GM12873 (cell line): Measurements from ENCODE around the gene ZNF48.
A peak's percentile ranks its signal among the peaks of the same experiment; 100 is the strongest.

Experiments
- TF ChIP-seq, protein P1 (sequence below): IDR thresholded peaks from 2 replicates; pipeline ENCODE4 v1.5.1; 2012; ENCODE audit warnings: low read depth, mild to moderate bottlenecking, moderate library complexity, low read length, control low read depth; ENCODE audit not compliant: insufficient read depth; ENCODE audit errors: missing control alignments

Gene ZNF48

DNA sequence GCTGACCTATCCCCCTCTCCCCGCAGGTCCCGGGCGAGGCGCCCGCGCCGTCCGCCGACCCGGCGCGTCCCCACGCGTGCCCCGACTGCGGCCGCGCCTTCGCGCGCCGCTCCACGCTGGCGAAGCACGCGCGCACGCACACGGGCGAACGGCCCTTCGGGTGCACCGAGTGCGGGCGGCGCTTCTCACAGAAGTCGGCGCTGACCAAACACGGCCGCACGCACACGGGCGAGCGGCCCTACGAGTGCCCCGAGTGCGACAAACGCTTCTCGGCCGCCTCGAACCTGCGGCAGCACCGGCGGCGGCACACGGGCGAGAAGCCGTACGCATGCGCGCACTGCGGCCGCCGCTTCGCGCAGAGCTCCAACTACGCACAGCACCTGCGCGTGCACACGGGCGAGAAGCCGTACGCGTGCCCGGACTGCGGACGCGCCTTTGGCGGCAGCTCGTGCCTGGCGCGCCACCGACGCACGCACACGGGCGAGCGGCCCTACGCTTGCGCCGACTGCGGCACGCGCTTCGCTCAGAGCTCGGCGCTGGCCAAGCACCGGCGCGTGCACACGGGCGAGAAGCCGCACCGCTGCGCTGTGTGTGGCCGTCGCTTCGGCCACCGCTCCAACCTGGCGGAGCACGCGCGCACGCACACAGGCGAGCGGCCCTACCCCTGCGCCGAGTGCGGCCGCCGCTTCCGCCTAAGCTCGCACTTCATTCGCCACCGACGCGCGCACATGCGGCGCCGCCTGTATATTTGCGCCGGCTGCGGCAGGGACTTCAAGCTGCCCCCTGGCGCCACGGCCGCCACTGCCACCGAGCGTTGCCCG, 22.5 kb downstream of the ZNF48 start:
- TF ChIP-seq, protein P1, sequence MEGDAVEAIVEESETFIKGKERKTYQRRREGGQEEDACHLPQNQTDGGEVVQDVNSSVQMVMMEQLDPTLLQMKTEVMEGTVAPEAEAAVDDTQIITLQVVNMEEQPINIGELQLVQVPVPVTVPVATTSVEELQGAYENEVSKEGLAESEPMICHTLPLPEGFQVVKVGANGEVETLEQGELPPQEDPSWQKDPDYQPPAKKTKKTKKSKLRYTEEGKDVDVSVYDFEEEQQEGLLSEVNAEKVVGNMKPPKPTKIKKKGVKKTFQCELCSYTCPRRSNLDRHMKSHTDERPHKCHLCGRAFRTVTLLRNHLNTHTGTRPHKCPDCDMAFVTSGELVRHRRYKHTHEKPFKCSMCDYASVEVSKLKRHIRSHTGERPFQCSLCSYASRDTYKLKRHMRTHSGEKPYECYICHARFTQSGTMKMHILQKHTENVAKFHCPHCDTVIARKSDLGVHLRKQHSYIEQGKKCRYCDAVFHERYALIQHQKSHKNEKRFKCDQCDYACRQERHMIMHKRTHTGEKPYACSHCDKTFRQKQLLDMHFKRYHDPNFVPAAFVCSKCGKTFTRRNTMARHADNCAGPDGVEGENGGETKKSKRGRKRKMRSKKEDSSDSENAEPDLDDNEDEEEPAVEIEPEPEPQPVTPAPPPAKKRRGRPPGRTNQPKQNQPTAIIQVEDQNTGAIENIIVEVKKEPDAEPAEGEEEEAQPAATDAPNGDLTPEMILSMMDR, result no peak

DNA sequence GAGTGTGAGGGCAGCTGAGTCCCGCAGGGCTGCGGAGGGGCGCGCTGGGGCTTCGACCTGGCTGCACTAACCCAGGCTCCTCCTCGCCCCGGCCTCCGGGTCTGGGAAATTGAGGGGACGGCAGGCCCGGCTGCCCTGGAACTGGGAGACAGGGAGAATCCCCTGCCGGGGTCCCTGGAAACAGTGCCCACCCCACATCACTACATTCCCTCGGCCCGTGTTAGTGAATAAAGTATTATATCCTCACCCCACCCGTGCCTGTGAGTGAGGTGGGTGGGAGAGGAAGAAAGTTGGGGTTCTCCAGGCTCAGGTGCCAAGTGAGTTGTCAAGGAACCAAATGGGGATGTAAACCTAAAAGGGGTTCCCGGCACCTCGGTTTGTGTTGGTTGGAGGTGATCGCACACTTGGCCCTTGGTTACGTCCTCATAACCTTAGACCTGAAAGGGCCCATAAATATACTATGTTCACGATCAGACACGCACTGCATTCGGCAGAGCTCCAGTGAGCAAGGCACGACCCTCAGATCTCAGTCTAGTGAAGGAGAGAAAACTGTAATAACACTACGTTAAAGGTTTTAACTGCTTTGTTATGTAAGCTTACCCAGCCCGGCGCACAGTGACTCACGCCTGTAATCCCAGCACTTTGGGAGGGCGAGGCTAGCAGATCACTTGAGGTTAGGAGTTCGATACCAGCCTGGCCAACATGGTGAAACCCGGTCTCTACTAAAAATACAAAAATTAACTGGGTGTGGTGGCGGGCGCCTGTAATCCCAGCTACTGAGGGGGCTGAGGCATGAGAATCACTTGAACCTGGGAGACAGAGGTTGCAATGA, 23.3 kb downstream of the ZNF48 start:
- TF ChIP-seq, protein P1, result no peak

DNA sequence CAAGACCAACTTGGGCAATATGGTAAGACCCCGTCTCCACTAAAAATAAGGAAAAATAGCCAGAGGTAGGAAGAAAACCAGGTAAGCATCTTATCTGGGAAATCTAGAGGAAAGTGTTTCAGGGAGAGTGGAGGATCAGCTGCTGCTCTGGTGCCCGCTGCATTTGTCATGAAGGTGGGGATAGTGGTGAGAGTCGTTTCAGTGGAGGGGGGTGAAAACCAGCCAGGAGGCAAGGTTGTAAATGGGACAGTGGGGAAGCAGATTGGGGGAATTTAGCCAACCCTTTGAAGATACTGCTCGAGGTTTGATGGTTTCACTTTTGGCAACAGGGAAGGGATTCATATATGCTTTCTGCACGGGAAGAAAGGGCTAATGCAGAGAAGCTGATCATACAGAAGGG, 25.8 kb downstream of the ZNF48 start:
- TF ChIP-seq, protein P1, result no peak

DNA sequence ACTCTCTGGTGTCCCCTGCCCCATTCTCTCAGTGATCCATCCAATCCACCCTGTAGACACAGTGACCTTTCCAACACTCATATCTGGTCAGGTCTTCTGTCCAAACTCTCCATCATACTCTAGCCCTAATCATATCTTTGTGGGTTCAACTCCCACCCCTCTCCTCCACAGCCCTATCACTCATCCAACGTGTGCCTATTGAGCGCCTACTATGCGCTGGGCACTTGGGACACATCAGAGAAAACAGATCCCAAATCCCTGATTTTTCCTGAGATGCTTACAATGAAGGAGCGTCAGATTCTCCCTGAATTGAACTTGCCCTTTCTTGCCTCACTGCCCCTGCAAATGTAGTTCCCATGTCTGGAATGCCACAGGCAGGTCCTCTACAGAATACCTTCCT, 32.8 kb downstream of the ZNF48 start:
- TF ChIP-seq, protein P1, result no peak

DNA sequence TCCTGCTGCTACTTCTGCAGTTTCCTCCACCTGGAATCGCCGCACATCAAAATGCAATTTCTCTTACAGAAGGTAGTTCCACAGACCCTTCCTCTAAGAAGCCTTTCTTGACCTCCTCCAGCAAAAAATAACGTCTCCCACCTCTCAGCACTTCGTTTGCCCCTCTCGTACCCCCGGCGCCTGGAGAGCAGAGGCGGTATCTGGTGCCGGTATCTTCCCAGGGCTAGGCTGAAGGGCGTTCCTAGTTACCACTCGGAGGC, 34.1 kb downstream of the ZNF48 start:
- TF ChIP-seq, protein P1, result no peak

DNA sequence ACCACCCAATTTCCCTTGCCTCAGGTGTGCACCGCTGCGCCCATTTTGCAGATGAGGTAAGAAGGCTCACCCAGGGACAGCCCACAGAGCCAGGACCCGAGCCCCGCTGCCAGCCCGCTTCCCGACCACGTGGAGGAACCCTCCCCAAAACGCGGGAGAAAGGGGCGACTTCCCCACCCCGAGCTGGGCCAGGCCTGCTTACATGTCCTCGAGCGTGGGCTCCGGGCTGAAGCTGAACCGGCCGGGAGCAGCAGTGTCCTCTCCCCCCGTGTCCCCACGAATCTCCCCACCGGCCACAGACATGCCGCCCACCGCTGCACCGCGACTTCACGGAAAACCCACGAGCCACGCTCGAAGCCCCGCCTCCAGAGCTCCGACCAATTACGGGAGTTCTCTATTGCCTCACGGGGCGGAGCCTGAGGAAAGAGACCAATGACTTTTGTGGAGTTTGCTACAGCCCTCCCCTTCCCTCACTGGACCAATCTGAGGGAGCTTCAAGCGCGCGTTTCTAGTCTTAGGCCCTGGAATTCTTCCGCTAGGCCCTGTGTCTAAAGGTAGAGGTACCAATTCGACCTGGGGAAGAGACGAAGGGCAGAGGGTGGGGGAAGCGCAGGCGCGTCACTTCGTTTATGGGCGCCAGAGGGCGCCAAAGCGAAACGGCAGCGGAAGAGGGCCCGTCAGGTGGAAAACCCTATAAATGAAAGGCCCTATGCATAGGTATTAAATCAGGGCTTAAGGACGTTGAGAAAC, 34.6 kb downstream of the ZNF48 start, which contains the start of gene DCTPP1:
Gene DCTPP1, minus strand, starts transcription at position 353 of the 750 bp plus-strand sequence. Its CDS starts 50 bp downstream, at position 303.
- TF ChIP-seq, protein P1, result peak; percentile 81

DNA sequence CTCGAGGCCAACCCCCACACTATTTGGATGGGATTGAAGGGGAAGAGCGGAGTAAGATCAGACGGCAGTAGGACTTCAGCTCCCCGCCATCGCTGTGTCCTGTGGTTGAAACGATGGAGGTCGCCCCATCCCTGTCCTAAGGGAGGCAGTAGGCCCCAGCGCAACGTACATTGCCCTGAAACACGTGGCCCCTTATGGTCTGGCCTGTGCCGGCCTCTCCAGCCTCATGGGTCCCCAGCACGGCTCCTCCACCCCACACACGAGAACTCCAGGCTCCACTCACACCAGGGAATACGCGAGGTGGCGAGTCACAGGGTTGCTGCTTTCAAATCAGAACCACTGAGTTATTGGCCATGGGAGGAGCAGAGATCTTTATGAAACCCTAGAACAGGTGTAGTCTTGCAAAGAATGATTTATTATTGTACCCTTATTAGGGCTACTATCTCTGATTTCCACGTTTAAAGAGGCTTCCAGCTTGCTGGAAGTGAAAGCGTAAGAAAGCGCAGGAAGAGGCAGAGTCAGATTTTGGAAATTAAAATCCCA, 35.3 kb downstream of the ZNF48 start:
- TF ChIP-seq, protein P1, result no peak
